ENCODE data around the gene NBPF11.
"Not testable (repeated sequence)": the region's sequence is repeated elsewhere in the genome, so short reads cannot be mapped to it uniquely, and the experiment has no call there.

DNA sequence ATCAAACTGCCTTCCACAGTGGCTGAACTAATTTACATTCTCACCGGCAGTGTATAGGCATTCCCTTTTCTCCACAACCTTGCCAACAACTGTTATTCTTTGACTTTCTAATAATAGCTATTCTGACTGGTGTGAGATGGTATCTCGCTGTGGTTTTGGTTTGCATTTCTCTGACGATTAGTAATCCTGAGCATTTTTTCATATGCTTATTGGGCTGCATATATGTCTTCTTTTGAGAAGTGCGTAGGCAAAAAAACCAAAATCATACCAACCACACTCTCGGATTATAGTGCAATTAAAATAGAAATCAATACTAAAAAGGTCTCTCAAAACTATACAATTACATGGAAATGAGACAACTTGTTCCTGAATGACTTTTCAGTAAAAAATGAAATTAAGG lies 78.7 kb downstream of the NBPF11 start:
- TF ChIP-seq, protein P1, sequence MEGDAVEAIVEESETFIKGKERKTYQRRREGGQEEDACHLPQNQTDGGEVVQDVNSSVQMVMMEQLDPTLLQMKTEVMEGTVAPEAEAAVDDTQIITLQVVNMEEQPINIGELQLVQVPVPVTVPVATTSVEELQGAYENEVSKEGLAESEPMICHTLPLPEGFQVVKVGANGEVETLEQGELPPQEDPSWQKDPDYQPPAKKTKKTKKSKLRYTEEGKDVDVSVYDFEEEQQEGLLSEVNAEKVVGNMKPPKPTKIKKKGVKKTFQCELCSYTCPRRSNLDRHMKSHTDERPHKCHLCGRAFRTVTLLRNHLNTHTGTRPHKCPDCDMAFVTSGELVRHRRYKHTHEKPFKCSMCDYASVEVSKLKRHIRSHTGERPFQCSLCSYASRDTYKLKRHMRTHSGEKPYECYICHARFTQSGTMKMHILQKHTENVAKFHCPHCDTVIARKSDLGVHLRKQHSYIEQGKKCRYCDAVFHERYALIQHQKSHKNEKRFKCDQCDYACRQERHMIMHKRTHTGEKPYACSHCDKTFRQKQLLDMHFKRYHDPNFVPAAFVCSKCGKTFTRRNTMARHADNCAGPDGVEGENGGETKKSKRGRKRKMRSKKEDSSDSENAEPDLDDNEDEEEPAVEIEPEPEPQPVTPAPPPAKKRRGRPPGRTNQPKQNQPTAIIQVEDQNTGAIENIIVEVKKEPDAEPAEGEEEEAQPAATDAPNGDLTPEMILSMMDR (IDR thresholded peaks at IDR 0.05) = not testable (repeated sequence)
- not testable (repeated sequence) for TF ChIP-seq POLR2A (IDR thresholded peaks at IDR 0.05)

Data from heart left ventricle (tissue), 13 donors.